GM21390 (cell line): ENCODE results near the gene ING4.
"Not testable (repeated sequence)": the region's sequence is repeated elsewhere in the genome, so short reads cannot be mapped to it uniquely, and the experiment has no call there.

Source experiments
- ATAC-seq: cut with Tn5 transposase; IDR thresholded peaks from one replicate; pipeline ENCODE4 v1.9.1; 2021; ENCODE audit not compliant: unreplicated experiment

ING4 gene

GRCh38 chr12:6662906-6663742 is at the start of gene ING4:
TSS of gene ING4 (minus strand) at chr12:6663119. CDS start at chr12:6663101, 18 bp downstream.
- peak; percentile 99 for ATAC-seq

- no peak for ATAC-seq
These were observed 46.1 kb upstream of the ING4 start for GRCh38 chr12:6708960-6709394.

DNA sequence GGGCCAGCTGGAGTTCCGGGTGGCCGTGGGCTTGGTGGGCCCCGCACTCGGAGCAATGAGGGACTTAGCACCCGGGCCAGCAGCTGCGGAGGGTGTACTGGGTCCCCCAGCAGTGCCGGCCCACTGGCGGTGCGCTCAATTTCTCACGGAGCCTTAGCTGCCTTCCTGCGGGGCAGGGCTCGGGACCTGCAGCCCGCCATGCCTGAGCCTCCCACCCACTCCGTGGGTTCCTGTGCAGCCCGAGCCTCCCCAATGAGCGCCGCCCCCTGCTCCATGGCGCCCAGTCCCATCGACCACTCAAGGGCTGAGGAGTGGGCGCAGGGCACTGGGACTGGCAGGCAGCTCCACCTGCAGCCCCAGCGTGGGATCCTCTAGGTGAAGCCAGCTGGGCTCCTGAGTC is 45.4 kb upstream of the ING4 start:
- ATAC-seq, result not testable (repeated sequence)

- no peak for ATAC-seq
These were observed 40.7 kb upstream of the ING4 start for GRCh38 chr12:6703631-6704030.

DNA sequence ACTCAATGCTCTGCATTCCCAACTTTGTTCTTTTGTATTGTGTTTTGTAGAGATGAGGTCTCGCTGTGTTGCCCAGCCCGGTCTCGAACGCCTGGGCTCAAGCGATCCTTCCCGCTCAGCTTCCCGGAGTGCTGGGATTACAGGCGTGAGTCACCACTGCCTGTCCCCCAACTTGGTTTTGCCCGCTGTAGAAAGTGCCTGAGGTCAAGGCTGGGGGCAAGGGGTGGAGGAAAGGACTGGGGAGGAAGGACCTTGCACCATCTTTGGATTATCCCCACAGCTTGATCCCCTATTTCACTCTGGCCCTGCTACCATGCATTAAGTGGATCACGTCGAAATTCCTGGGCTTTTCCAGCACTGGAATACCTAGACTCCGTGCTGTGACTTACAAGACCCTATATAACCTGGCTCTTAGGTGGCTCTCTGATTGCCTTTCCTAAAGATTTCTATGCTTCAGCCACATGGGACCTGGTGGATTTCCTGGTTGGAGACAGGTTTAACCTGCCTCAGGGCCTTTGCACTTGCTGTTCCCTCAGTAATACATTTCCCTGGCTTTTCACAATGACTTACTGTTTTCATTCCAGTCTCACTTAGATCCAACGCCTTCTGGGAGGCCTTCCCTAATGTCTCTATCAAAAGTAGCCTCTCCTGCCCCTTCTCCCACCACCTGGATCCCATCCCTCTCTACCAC is 38.3 kb upstream of the ING4 start:
- no peak for ATAC-seq

DNA sequence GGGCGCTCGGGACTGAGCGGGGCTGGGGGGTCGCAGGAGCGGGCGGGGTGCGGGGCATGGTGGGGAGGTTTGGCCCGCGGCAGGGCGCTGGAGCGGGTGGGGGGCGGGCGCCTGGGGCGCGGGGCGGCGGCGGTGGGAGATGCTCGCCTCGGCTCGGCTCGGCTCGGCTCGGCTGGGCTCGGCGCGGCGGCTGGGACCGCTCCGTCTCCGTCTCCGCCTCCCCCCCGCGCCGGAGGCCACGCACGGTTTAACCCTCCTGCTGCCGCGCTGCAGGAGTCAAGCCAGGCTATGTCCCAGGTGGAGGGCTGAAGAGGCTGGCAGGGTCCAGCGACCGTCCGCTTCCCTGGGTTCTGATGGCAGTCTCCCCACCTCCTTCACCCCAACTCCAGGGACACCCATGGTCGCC is 37.7 kb upstream of the ING4 start, which contains the start of gene PIANP:
Gene PIANP (minus strand): TSS at position 170 of the 406 bp plus-strand sequence. CDS start 2,754 bp downstream, outside the sequence.
- ATAC-seq, result no peak

GRCh38 chr12:6699989-6700645 is 37.2 kb upstream of the ING4 start:
- no peak for ATAC-seq

DNA sequence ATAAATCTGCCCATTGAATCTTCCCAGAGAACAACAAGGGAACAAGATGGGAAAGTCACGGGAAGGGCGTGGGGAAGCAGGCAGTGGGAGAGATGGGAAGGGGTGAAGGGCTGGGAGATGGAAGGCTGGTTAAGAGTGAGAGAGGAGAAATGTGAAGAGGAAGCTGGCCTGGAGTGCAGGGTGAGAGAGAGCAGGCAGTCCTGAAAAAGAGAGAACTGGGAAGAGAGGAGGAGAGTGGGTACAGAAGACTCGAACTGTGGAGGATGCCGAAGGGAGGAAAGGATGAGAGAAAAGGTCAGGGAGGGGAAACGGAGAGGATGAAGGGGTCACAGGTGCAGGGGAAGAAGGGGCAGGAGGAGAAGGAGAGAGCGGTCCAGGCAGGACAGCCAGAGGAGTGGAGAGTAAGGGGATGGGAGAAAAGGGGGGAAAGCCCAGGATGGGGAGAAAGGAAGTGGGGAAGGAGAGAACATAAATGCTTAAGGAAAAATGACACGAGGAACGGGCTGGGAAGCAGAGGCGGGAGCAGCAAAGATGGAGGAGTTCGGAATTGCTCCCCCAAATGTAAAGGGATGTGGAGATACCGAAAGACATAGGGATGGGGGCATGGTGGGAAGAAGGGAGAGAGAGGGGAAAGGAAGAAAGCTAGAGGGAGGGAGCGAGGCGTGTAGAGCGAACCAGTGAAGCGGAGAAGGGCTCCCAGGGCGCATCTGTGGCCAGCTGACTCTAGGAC is 36.5 kb upstream of the ING4 start:
- ATAC-seq, result no peak

DNA sequence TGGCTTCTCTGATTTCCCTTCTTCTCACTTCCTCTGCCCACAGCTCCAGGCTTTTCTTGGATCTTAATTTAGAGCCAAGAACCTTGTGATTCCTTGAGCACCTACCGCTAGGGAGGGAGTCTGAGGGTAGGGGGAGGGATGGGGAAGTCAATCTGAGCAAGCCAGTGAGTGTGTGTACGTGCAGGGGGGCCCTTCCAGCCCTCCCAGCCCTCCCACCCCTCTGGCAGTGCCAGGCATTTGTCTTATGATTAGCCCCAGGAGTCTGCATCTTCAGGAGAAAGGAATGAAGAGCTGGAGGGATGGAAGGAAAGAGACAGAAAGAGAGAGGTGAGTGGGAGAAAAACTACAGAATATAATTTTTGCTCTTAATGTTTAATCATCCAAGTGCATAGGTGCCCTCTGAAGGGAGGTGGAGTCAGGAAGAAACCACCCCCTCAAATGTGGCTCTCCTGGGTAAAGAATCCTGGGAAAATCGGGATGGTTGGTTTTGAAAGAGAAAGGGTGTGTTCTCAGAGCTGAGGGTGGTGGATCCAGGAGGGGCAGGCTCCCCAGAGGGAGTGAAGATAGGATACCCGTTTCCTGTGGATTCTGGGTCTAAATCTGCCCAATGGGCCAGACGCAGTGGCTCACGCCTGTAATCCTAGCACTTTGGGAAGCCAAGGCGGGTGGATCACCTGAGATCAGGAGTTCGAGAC is 35.6 kb upstream of the ING4 start:
- ATAC-seq, result no peak

DNA sequence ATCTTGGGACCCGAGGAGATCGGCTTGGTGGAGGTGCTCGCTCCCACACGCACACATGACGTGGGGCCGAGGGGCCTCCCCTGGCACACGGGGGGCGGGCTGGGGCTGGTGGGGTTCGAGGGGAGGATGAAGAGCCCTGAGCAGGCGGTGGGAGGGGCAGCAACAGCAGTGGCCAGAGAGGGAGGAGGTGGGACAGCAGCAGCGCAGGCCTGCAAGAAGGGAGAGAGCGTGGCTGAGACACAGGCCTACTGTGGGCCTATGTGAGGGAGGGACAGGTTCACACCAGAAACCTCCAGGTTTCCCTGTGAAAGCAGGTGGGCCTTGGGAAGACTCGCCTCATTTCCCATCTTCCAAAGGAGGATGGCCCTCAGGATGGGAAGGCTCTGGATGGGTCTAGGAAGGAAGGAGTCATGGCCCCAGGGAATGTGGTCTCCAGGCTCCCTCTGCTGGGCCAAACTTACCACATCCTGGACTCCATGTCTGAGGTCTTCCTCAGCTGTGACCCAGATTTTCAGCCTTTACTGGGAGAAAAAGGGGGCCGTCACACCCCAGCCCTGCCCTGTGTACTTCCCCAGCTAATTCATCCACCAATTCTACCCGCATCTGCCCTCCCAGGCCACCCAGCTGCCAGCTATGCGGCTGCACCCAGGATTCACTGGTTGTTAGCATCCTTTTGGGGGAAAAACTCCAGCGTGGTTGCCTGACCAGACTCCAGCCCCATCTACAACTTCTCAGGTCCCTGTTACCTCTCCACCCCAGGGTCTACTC is 34.8 kb upstream of the ING4 start:
- ATAC-seq, result no peak

DNA sequence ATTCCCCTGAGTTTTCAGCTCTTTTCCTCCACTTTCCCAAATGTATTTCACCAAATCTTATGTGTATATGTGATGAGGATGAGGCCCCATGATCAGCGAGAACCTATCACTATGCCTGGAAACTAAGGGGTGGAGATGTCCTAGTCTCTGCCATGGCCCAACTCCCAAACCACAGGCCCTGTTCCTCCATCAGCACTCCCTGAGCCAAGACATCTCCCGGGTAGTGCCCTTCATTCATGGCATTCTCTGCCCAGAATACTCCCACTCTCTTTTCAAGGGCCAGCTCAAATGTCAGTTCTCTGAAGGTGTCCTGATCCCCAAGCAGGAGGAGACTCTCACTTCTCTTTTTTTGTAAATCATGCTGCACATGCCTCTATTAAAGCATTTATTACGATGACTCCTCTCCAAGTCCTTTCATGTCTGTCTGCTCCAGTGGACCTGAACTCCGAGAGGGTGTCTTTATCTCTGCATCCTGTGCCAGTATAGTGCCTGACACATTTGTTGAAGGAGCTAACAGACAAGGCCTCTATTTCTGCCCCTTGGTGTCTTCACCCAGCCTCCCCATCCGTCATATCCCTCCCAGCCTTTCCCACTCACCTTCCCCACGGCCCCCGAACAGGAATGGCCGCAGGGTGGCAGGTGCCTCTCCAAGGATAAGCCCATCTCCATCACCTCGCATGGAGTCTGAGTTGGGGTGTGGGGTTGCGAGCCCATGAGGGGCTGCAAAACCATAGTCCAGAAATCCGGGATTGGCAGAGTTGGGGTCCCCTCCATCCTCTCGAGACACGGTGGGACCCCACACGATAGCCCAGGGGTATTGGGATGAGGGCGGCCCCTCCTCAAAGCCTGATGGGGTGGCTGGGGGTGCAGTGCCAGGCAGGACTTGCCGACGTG is 34.0 kb upstream of the ING4 start:
- no peak for ATAC-seq

GRCh38 chr12:6695313-6696045 is 32.6 kb upstream of the ING4 start:
- no peak for ATAC-seq

- no peak for ATAC-seq
These were observed 31.8 kb upstream of the ING4 start for GRCh38 chr12:6694701-6695100.

DNA sequence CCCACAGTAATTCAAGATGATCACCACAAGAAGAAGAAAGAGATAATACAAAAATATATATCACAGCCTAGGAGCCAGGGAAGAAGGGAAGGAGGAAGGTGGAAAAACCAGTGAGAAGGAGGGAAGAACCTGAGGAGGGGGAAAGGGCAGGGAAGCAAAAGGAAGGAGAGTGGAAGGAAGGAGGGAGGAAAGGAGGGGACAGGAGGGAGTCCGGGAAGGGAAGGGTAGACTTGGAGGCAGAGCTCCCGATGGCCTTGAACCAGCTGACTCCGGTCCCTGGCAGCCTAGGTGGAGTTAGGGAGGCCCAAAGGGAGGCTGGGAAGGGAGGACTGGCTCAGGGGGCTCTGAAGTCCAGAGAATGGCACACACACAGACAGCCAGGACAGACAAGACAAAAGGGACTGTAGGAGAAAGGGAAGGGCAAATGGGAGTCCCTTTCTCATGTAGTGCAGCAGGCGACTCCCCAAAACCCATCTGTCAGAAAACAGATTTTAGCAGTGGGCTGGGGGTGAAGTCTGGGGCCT is 31.0 kb upstream of the ING4 start:
- ATAC-seq, result no peak

DNA sequence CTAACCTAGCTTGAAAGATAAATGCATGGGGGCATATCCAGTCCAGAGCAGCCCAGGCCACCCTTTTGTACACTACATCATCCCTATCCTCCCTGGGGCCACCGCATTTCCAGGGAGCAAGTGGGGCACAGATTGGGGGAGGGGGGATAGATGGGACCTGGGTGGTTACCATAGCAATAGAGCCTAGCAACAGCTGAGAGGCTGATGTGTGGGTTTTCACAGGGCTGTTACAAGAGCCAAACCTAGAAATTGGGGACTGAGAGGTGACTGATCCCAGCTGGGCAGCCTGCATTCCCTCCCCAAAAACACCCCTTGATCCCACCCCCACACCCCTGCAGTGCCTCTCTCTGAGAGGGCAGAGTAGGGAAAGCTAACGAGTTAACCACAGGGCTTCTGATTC is 30.0 kb upstream of the ING4 start:
- no peak for ATAC-seq

- ATAC-seq, result no peak
These were observed 28.6 kb upstream of the ING4 start for GRCh38 chr12:6691473-6691872.

DNA sequence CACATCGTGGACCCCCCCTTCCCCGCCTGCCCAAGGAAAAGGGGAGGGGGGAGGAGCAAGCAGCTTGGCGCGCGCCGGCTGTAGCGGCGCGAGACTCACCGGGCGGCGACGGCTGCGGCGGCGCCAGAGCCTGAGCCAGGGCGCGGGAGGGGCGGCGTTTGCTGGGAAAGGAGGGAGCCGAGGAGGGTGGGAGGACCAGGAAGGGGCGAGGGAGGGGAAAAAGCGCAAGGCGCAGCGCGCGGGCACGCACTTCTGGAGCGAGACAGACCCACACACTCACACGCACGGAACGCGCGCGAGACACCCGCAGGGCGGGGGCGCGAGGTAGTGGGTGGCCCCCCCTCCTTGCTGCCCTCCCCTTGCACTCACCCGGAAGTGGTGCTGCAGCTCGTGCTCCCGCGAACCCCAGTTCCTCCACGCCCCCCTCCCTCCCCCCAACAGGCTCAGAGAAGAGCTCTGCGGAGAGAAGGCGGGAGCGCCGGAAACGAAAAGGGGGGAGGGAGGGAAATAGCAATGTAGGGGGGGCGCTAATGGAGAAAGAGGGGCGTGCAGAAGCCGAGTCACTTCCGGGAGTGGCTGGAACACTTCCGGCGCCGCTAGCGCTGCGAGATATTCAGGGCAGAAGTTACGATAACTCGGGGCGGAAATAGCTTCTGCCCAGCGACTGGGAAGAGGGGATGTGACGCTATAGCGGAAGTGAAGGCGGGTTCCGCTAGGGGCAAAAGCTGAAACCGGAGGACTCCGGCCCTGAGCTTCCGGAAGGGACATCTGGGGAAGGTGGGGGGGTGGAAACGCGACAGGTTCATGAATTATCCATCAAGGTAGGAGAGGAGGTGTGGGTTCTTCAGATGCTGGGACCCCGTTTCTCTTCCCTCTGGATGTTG is 26.3 kb upstream of the ING4 start, which contains the start of gene ZNF384:
Gene ZNF384 (minus strand): TSS at position 377 of the 884 bp plus-strand sequence. CDS start 9,855 bp downstream, outside the sequence.
- ATAC-seq, result peak; percentile 84
